Activated CD4-positive, alpha-beta T cell treated with anti-CD3 and anti-CD28 coated beads for 1 hour (primary cell): Measurements from ENCODE around the gene MAN1C1.
A peak's percentile ranks its signal among the peaks of the same experiment; 100 is the strongest.

Source experiments
- DNase-seq: peaks from one replicate; pipeline ENCODE4 v3.0.0-alpha.2; 2020

Gene MAN1C1

DNA sequence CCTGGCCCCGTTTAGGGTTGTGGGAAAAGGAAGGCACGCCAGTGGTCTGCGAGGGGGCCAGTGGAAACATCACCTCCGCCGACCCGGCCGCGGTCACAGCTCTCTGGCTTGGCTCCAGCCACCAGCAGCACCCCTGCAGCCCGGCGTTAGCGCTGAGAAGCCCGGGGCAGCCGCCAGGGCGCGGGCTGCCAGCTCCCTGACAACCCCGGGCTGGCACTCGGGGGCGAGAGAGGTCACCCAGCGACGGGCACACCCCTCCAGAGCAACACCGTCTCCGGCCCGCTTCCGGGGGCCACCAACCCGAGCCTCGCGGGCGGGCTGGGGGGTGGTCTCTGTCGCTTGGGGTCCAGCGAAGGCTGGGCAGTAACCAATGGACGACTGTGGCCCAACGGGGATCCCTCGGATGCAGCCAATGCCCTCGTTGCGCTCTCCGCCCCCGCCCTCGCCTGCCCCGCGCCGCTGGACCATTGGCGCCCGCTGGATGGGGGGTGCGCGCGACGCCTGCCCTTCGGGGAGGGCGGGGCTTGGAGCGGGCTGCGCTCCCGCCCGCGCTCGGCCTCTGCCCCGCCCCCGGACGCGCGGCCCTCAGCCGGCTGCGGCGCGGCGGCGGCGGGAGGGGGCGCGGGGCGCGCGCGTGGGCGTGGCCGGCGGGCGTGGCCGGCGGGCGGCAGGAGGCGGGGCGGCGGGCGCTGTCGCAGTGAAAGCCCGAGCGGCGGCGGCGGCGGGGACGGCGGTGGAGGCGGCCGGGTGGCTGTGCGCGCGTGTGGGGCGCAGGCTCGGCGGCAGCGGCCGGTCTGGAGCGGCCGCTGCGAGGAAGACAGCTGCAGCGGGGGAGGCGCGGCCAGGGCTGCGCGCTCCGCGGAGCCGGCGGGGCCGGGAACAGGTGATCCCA lies at the start of gene MAN1C1:
TSS of gene MAN1C1 (plus strand) at position 697 of the 892 bp plus-strand sequence. CDS start 1,007 bp downstream, outside the sequence.
- peak; percentile 76 for DNase-seq

DNA sequence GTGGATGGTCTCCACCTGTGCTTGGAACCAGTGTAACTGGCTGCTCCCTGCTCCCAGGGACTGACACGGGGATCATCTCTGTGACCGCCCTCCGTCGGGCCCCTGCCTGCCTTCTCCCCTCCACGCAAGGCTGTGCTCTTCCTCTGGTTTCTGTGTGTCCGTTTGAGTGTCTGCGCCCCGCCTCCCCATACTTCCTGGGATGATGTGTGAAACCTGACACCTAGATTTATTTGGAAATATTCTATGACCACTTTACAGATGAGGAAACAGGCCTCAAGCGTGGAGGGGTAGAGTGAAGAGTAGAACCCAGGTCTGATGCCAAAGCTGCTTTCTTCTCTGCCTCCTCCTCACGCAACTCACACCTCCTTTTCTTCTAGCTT lies 48.9 kb upstream of the MAN1C1 start:
- no peak for DNase-seq

DNA sequence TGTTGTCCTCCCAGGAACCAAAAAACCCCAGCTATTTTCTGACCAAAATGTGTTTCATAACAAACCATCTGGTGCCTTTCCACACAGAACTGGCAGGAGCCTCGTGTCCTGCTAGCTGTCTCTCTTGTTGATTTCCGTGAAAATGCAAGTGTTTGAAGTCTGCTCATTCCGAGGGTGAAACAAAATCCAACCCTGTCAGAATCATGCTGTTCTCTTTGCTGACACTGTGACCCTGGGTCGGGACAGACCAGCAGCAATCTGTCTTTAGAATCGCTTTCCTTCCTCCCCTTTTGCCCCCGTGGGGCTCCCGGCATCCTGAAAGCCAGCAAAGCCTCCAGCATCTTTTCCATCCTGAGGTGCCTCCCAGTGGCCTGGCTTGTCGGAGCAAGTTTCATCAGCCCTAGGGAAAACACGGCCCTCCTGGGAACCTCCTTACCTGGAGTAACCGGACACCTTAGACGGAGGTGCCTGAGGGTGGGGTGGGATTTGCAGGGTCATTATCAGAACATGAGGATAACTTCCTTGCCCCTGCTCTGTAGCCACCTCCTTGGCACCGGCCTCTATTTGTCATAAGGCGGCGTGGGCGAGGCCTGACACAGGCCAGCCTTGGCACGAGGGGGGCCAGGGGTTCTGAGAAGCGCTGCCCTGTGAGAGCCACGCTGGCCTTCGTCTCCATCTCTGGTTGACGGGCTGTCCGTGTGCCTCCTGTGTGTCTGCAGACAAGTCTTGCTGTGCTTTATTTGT lies 48.3 kb upstream of the MAN1C1 start:
- no peak for DNase-seq

DNA sequence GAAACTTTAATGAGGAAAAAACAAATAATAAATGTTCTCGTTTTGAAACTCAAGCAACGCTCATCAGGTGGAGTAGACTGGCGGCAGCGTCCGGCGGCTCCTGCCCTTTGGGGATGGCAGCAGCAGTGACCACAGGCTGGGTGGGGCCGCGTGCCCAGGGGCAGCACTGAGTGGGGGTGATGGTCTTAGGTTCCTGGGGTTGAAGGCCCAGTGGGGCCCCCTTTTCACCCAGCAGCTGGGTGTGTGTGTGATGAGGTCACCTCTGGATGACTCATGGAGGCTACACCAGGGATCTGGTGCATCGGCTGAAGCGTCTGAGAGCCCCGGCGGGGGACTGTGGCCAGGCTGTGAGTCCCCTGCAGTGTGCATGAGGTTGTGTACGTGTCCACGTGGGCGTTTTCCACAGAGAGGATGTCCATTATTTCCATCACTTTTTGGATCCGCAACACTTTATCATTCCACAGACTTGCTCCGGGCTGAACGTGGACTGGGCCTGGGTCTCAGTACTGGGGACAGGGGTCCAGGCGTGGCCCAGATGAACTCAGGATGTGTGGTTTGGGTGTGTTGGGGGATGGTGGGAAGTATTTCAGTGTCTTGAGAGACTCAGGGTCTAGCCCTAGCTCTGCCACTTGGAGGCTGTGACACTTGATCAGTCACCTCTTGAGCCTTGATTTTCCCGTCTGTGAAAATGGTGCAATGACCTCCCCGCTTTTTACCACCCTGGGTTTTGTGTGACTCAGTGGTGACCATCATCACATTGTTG lies 47.6 kb upstream of the MAN1C1 start:
- DNase-seq, result no peak

DNA sequence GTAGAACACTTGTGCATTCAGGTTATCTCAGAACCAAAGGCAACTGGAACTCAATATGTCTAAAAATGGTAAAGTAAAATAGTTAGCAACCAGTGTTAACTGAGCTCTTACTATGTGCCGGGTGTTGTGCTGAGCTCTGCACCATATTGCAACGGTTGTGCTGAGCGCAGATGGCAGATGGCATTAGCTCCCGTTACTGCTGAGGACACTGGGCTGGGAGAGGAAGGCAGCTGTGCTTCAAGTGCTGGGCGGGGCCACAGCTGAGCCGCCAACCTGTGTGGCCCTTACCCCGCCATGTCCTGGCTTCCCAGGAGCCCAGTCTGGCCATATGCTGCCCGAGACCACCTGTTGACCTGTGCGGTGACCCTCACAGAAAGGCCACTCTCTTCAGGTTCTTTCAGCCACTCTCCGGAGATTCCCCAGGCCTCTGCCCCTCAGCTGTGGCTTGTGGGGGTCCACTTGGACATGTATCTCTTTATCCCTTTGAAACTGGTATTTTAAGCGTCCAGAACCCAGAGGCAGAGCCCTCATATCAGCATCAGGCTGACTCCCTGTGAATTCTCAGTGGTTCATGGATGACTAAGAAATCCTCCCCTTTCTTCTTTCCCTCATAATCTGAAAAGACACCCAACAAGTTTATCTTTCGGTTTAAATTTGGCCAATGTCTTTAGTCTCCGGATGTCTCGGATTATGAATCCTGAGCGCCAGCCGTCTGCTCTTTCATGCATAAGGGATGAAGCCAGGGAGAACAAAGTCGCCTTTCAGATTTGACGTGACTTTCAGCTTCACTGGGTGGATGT lies 46.8 kb upstream of the MAN1C1 start:
- no peak for DNase-seq

DNA sequence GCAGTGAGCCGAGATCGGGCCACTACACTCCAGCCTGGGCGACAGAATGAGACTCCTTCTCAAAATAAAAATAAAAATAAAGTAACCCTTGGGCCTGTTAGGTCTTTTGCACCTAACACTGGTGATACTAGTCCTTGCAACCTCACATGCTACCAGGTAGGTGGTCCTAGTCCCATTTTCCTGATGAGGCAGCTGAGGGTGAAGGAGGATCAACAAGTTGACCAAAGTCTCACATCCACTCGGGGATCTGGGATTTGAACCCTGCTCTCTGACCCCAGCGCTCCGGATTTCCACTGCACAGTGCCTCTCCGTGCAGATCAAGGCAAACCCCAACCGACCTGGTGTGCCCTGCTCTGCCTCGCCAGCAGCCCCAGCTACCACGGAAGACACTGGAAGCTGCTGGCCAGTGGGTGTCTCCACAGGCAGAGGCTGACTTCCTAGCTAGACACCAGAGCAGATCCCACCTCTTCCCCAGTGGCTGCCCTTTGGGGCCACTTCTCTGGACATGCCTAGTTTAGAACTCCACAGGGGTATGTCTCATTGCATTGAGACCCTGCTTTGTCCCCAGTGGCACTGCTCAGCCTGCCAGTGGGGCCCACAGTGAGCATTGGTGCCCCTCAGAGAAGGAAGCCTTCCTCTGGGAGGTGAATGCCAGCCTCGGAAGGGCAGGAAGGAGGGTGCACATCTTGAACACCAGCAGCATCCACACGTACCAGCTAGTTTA lies 45.6 kb upstream of the MAN1C1 start:
- DNase-seq, result no peak

DNA sequence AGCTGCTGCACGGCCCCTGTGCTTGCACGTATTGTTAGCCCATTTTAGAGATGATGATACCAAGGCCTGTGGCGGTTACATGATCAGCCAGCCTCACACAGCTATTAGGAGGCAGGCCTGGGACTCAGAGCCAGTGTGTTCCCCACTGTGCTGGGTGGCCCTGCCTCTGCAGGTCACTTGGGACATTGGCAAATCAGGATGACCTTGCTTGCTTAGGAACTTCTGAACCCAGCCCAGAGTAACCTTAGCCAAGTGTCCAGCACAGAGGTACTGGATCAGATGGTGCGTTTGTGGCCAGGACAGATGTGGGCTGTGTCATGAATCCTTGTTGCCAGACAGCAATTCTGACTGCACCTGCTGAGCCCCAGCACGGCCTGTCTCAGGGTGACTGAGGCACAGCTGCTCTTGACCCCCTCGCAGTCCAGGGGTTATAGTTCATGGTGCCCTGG lies 45.0 kb upstream of the MAN1C1 start:
- DNase-seq, result no peak

DNA sequence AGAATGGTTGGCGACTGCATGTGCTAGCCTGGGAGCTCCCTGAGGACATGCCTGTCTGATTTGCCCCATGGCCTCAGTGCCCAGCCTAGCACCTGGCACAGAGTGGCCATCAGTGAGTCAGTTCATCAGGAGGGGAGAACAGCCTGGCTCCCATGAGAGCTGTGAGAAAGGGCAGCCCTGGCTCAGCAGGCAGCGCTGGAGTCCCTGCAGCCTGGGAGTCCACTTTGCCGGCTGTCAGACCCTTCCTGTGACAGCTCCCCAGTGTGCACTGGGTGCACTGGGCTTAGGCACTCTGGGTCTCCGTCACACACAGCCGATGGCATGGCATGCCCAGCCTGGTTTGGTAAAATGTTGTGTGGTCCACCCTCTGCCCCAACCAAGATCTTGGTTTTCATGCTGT lies 44.5 kb upstream of the MAN1C1 start:
- DNase-seq, result no peak

DNA sequence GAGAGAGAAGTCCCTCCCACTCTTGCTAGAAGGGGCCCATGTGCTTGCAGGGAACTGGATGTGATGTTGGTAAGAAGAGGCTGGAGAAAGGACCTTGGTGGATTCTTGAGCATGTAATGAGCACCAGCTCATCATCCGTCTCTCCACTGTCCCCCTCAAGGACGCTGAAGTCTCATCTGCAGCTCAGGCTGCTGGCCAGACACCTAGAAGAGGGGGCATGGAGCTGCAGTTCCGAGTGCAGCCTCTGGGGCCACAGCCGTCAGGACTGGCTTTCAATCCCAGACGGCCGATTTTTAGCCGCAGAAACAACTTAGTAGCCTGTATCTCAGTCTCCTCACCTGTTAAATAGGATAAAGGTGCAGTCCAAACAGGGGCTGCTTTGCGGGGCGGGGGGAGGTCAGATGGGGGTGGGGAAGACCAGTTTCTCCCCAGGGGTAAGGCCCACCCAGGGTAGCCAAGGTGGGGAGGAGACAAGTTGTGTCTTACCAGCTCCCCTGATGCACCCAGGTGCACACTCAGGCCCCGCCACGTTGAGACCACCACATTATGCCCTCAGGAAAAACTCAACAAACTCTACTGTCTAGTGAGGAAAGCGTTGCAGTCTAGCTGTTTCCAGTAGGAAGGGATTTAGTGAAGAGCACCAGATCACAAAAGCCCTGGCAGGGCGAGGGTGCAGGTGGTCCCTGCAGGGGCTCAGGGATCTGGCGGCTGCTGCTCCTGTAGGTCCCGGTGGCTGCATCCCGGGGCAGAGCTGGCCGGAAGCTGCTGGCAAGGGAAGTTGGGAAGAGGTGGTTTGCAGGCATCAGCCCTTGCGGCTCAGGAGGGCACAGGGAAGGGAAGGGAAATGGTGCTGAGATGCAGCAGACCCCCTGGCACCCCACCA lies 43.6 kb upstream of the MAN1C1 start:
- no peak for DNase-seq

DNA sequence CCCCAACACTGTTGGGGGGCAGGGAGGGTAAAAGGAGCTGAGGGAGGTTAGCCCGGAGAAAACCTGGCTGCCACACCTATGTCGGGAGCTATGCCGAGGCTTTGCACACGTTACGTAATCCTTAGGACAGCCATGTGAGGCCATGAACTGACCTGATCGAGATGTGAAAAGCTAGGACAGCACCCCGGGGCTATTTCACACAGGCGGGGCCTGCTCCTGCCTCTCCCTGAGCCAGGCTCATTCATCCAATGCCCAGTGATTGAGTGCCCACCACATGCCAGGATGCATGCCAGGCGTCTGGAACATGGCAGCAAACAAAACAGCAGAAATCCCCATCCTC lies 43.0 kb upstream of the MAN1C1 start:
- DNase-seq, result no peak

DNA sequence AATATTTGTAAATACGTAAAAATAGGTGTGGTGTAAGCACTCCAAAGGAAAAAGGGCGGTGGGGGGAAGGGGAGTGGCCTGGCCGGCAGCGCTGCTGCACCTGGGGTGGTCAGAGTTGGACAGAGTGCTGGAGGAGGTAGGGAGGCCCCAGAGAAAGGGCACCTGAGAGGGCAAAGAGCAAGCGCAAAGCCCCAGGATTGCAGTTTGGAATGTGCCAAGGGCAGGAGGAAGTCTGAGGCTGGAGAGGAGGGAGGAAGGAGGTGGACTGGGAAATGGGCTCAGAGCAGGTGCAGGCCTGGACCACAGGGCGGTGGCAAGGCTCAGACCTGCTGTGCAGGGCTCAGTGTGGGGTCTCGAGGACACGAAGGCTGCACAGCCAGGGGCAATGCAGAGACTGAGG lies 42.6 kb upstream of the MAN1C1 start:
- DNase-seq, result no peak

DNA sequence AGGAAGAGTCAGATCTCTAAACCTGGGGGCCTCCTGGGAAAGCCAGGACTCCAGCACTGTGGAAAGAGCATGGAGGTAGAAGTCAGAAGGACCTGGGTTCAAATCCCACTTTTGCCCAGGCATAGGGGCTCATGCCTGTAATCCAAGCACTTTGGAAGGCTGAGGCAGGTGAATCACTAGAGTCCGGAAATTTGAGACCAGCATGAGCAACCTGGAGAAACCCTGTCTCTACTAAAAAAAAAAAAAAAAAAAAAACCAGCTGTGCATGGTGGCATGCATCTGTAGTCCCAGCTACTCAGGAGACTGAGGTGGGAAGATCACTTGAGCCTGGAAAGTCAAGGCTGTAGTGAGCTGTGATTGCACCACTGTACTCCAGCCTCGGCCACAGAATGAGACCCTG lies 41.4 kb upstream of the MAN1C1 start:
- no peak for DNase-seq

DNA sequence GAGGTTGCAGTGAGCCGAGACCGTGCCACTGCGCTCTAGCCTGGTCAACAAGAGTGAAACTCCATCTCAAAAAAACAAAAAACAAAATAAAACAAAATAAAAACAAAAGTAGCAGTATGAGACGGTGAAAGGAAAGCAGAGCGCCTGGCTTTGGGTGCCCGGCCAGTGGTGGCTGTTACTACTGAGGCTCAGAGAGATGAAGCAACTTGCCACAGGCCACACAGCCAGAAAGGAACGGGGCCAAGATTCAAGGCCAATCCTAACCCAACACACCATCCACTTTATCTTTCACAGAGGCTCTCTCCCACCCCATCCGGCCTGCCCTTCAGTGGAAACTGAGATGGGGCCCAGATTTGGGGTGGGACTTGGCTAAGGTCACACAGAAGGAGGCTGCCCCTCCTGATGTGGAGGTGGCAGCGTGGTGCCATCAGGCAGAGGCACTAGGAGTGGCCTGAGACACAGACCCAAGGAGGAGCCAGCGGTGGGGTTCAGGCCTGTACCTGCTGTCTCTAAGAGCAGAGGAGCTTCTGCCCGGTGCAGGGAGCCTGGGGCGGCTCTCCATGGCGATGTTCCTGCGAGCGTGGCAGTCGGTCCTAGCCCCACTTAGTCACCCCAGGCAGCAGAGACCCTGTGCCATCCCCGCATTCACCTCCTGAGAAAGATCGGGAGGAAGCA lies 40.0 kb upstream of the MAN1C1 start:
- no peak for DNase-seq

DNA sequence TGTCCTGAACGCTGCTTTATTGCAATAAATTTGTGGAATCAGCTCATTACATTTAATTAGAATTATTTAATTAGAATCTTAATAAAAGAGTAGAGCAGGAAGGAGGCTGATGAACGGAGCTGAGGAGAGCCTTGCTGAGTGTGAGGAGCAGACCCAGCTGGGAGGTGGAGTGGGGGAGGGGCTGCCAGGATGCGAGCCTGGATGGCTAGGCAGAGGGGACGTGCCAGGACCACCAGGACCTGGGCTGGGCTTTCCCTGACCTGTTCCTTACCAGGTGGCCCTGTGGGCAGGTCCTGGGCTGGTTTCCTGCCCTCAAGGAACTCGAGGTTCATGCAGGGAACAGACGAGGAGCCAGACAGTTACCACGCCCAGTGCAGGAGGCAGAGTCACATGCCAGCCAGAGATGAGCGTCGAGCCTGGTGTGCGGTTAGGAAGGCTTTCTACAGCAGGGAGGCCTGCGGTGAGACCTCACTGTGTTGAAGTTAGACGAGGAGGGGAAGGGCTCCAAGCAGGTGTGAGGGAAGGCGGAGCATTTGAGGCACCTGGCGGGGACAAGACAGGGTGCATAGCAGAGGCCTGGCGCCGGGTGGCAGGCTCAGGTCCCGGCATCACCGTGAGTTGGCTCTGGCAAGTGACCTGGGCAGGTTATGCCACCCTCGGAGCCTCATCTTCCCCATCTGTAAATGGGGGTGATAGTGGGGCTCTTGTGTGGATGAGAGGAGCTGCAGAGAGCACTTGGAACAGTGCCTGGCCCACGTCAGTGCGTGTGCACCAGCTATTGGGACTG lies 39.3 kb upstream of the MAN1C1 start:
- no peak for DNase-seq

DNA sequence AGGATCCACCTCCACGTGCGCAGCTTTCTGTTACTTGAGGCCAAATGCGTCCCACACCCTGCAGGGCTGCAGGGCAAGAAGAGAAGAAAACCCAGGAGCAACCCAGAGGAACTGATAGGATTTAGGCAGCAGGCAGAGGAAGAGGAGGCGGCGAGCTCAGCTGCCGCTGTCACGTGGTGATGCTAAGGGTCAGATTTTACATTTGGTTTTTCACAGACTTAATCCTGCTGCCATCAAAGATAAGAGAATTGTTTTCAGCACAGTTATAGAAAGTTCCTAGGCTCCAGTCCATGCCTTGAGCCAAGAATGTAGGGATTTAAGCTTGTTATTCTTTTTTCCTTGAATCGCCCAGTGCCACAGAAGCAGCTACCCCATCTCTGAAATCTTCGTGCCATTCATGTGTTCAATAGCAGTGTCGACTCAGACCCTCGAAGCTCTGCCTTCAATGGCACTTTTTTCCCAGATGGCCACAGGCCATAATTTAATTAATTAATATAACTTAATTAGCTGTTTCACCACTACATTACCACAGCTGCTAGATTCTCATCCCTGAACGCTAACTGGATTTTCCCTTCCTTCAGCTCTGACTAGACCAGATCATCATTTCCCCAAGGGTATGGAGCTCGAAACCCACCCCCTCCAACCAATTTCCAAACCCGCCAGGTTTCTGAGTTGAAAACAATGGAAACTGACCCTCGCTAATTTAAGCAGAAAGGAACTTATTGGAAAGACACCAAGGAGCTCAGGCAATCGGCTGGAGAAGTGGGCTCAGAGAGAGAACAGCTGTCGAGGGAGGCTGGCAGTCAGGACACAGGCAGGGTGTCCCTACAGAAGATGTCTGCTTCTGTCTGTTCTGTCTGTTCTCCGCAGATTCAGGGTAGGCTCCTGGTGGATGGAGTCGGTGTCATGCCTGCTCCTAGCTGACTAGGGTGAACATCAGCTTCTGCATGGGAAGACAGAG lies 37.0 kb upstream of the MAN1C1 start:
- DNase-seq, result no peak

DNA sequence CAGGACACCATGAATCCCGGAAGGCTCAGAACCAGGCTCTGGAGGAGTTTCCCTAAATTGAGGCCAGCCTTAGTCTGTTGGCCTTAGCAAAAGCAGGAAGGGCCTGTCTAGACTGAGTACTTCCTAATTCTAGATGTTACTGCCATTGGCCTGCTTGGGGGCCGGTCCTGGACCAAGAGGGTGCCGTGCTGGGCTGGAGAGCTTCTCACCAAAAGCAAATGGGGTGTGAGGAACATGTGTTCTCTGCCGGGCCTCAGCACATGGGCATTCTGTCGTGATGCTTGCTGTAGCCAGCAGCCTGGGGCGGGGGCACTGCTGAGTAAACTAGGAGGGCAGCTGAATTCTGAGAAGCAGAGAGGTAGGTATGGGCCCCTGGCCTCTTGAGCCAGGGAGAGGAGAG lies 35.7 kb upstream of the MAN1C1 start:
- DNase-seq, result no peak

DNA sequence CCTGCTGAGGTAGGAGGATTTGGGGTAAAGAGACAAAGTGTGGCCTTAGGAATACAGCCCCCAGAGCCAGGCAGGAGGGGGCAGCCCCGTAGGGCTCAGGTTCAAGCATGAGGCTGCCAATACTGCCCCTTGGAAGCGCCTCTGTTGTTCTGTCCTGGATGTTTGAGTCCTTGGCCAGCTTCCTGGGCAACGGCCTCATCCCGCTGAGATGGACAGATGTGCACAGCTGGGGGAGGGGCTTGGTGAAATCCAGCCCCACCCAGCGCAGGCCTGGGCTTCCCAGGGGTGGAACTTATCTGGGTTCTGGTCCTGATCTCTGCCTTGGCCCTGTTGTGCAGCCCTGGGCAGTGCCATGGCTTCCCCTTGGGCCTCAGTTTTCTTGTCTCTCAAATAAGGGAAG lies 34.8 kb upstream of the MAN1C1 start:
- no peak for DNase-seq
